Spleen (tissue), 11 donors: ENCODE data around the gene KIF17. TPM values are rescaled to one million over a fixed set of nuclear protein-coding genes. Genes with fewer than 3 reads are reported as not detected.
A peak's percentile ranks its signal among the peaks of the same experiment; 100 is the strongest.

Experiments
- DNase-seq: peaks from one replicate; pipeline ENCODE4 v3.0.0-alpha.2; 2020
- H3K27ac ChIP-seq, 8 donors: fragments of 200-600 bp; sonication (generic) in 7 of 8; 1 replicate in 4 of 8; 2 replicates in 4 of 8; pipeline versions ENCODE4 v1.5.0 to v1.8.0; 2016 to 2021; ENCODE audit warnings: inconsistent platforms in 4 of 8, mild to moderate bottlenecking in 4 of 8, moderate library complexity in 1 of 8
- H3K27me3 ChIP-seq, 7 donors: fragments of 200-600 bp; sonication (generic) in 6 of 7; replicated peaks in 1 of 7; 1 replicate in 4 of 7; 2 replicates in 3 of 7; pipeline versions ENCODE4 v1.5.0 to v1.8.0; 2016 to 2021; ENCODE audit warnings: inconsistent platforms in 3 of 7, mild to moderate bottlenecking in 1 of 7
- H3K36me3 ChIP-seq, 6 donors: fragments of 200-600 bp; sonication (generic) in 5 of 6; 1 replicate in 4 of 6; 2 replicates in 2 of 6; pipeline versions ENCODE4 v1.5.0 to v1.8.0; 2016 to 2021; ENCODE audit warnings: inconsistent platforms in 2 of 6
- H3K4me1 ChIP-seq, 6 donors: fragments of 200-600 bp; sonication (generic) in 5 of 6; 1 replicate in 3 of 6; 2 replicates in 3 of 6; pipeline versions ENCODE4 v1.5.0 to v1.8.0; 2016 to 2021; ENCODE audit warnings: inconsistent platforms in 3 of 6
- H3K4me3 ChIP-seq, 8 donors: fragments of 200-600 bp; sonication (generic) in 7 of 8; 1 replicate in 4 of 8; 2 replicates in 4 of 8; pipeline versions ENCODE4 v1.5.0 to v1.8.0; 2016 to 2021; ENCODE audit warnings: inconsistent platforms in 4 of 8, mild to moderate bottlenecking in 4 of 8, moderate library complexity in 2 of 8
- H3K9me3 ChIP-seq, 8 donors: fragments of 200-600 bp; sonication (generic) in 7 of 8; 1 replicate in 4 of 8; 2 replicates in 4 of 8; pipeline versions ENCODE4 v1.5.0 to v1.8.0; 2016 to 2021; ENCODE audit warnings: inconsistent platforms in 4 of 8
- CTCF ChIP-seq, 11 experiments: fragments of 200-600 bp in 7 of 11; fragments of 450-650 bp in 4 of 11; sonication (generic) in 4 of 11; IDR thresholded peaks in 8 of 11; conservative IDR thresholded peaks in 3 of 11; 1 replicate in 7 of 11; 2 replicates in 4 of 11; pipeline versions ENCODE4 v1.4.0 to v1.8.0; 2016 to 2021; ENCODE audit warnings: antibody characterized with exemption in 11 of 11, inconsistent platforms in 4 of 11, mild to moderate bottlenecking in 1 of 11
- POLR2A ChIP-seq, 3 donors: fragments of 450-650 bp; IDR thresholded peaks; one replicate each; pipeline ENCODE4 v1.5.1; 2017; ENCODE audit warnings: antibody characterized with exemption in 3 of 3, mild to moderate bottlenecking in 1 of 3
- POLR2AphosphoS5 ChIP-seq, 3 donors: sonication (generic); formaldehyde crosslinking; IDR thresholded peaks; one replicate each; pipeline ENCODE4 v1.5.1; 2017; ENCODE audit warnings: antibody characterized with exemption in 3 of 3
- WGBS, 5 donors: extraction: QIAGEN DNeasy Blood & Tissue Kit in 3 of 5; methylation state at CpG; one replicate each; pipeline versions ENCODE4 v1.1.5 to v1.1.7; 2013 to 2018; 5-methylcytosine and 5-hydroxymethylcytosine counted together
- intact Hi-C: fragments of 100-400 bp; cut with DNase I; formaldehyde crosslinking; loops from one replicate; pipeline ENCODE4 v1.15.0; 2023; ENCODE audit warnings: low total_unique reads
- polyA plus RNA-seq, 3 donors: library from polyadenylated mRNA; stranded (reverse); fragments of 200-250 nt; gene quantifications; one replicate each; pipeline ENCODE4 v1.2.1, GENCODE V29; 2013
- total RNA-seq, 7 donors: library from RNA; depleted of rRNA in 3 of 7; stranded (reverse); fragments of >200 nt in 3 of 7; fragmentation: NEBNext Ultra II Directional in 4 of 7; extraction: Animal tissue kit (Norgen Biotek cat#: 25700) in 4 of 7; gene quantifications; one replicate each; pipeline versions ENCODE4 v1.1.0 to v1.2.1, GENCODE V29; 2016 to 2021
- donor health status: healthy with polysubstance abuse.
- donor health status: DM: no; HTN: no; CAD: no; lungs with moderate emphysema.
- donor health status: DM: no; HTN: no; CAD: no.
- donor health status: Bipolar disorder and iron deficiency.
- donor health status: healthy.
- donor health status: DM: no; HTN: no; CAD: no.
- donor health status: DM: yes; HTN: yes; CAD: no.

Gene KIF17
- total and polyA plus RNA-seq, 10 donors = 8.3 to 82.2 (median 47.6) TPM

GRCh38 chr1:20661207-20662109, 56.3 kb downstream of the KIF17 start, which contains the start of gene DDOST:
DDOST (minus strand) TSS chr1:20661369; CDS start chr1:20661350, 19 bp downstream.
- peak in 1 of 3 donors; percentile 51 for TF ChIP-seq POLR2A (IDR thresholded peaks at IDR 0.05)
- TF ChIP-seq POLR2AphosphoS5 (IDR thresholded peaks at IDR 0.05) = peak; percentile 91 to 94 (median 93)
- TF ChIP-seq CTCF (IDR thresholded peaks at IDR 0.05 in 8 of 11, conservative IDR thresholded peaks at IDR 0.05 in 3 of 11) = peak; percentile 25 to 74 (median 55)
- H3K36me3 ChIP-seq = peaks cover 0 to 41% (median 20%) of the 10 kb centered on the region in 6 donors
- peak within 1 kb of the TSS; percentile 79 to 92 (median 88) for H3K27ac ChIP-seq
- peak; percentile 99 for DNase-seq
- H3K9me3 ChIP-seq = no peaks in the 10 kb centered on the region
- intact Hi-C loops = no loop called here
- H3K4me3 ChIP-seq = peak within 1 kb of the TSS; percentile 81 to 99 (median 93)
- WGBS, 5 donors = 1 to 5% (median 2%) methylated on average over 20 to 58 of the region's 58 CpGs
- H3K27me3 ChIP-seq = no peaks in the 10 kb centered on the region
- peaks cover 26 to 93% (median 60%) of the 10 kb centered on the region in 6 donors for H3K4me1 ChIP-seq

GRCh38 chr1:20660847-20661206, 57.0 kb downstream of the KIF17 start:
- H3K4me3 ChIP-seq = peak overlapping the region; percentile 81 to 99 (median 93)
- TF ChIP-seq POLR2AphosphoS5 (IDR thresholded peaks at IDR 0.05) (no peak), CTCF (IDR thresholded peaks at IDR 0.05 in 8 of 11, conservative IDR thresholded peaks at IDR 0.05 in 3 of 11) (no peak), POLR2A (IDR thresholded peaks at IDR 0.05) (no peak)
- peaks cover 26 to 93% (median 60%) of the 10 kb centered on the region in 6 donors for H3K4me1 ChIP-seq
- peaks cover 0 to 45% (median 26%) of the 10 kb centered on the region in 6 donors for H3K36me3 ChIP-seq
- peak overlapping the region; percentile 79 to 92 (median 88) for H3K27ac ChIP-seq
- no peaks in the 10 kb centered on the region for H3K9me3 ChIP-seq
- no peaks in the 10 kb centered on the region for H3K27me3 ChIP-seq
- intact Hi-C loops = no loop called here
- DNase-seq = no peak
- WGBS, 5 donors = 0 to 2% (median 1%) methylated on average over 16 to 20 of the region's 20 CpGs

GRCh38 chr1:20660363-20660762, 57.4 kb downstream of the KIF17 start:
- peak overlapping the region; percentile 79 to 92 (median 88) for H3K27ac ChIP-seq
- TF ChIP-seq CTCF (IDR thresholded peaks at IDR 0.05 in 8 of 11, conservative IDR thresholded peaks at IDR 0.05 in 3 of 11) (no peak), POLR2AphosphoS5 (IDR thresholded peaks at IDR 0.05) (no peak), POLR2A (IDR thresholded peaks at IDR 0.05) (no peak)
- WGBS, 5 donors = 20 to 28% (median 25%) methylated on average over 3 of the region's 3 CpGs
- peaks cover 24 to 93% (median 55%) of the 10 kb centered on the region in 6 donors for H3K4me1 ChIP-seq
- DNase-seq = no peak
- peaks cover 0 to 46% (median 30%) of the 10 kb centered on the region in 6 donors for H3K36me3 ChIP-seq
- no peaks in the 10 kb centered on the region for H3K27me3 ChIP-seq
- H3K9me3 ChIP-seq = no peaks in the 10 kb centered on the region
- intact Hi-C loops = no loop called here
- H3K4me3 ChIP-seq = peak overlapping the region; percentile 81 to 99 (median 93)
